ENCODE results near the gene ARHGAP15.
A peak's percentile ranks its signal among the peaks of the same experiment; 100 is the strongest.

Gene ARHGAP15

DNA sequence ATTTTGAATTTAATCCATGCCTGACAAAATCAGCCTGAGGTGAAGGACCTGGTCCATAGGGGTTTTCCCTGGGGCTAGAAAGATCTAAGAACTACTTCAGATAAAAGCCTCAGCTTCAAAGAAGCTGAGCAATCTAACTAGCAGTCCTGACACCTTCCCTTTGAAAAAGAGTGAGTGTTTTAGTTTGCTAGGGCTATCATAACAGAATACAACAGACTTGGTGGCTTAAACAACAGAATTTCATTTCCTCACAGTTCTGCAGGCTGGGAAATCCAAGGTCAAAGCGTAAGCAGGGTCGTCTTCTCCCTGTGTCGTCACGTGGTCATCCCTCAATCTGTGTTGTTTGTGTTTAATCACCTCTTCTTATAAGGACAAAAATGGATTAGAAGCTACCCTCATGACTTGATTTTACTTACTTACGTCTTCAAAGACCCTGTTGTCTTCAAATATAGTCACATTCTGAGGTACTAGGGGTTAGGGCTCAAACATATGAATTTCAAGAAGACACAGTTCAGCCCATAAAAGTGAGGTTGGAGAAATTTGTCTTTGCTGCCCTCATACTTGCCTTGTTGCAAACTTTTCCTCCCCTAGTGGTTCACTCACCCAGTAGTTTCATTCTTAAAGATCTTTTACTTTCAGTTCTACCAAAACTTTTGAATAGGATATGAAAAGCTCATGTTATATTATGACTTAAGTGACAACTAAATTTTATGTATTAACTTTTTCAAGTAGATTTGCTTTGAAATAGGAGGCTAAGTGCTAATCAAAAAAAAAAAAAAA lies 673.8 kb downstream of the ARHGAP15 start:
- DNase-seq = no peak

DNA sequence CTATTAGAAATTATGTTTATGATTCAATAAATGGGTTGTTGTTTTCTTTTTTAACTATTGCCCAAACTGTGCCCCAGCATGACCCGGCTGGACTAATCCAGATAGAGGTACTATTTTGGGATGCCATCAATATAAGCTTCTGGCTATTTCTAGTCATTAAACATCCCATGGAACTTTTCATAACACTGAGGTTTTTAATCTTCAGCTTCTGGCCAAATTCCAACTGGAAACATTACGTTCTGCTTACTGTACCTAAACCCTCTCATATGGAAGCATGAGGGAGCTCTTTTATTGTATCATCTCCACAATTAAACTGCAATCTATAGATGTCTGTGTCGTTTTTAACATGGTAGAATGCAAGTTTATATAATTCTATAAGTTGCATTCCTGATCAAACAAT lies 674.7 kb downstream of the ARHGAP15 start:
- no peak for DNase-seq

DNA sequence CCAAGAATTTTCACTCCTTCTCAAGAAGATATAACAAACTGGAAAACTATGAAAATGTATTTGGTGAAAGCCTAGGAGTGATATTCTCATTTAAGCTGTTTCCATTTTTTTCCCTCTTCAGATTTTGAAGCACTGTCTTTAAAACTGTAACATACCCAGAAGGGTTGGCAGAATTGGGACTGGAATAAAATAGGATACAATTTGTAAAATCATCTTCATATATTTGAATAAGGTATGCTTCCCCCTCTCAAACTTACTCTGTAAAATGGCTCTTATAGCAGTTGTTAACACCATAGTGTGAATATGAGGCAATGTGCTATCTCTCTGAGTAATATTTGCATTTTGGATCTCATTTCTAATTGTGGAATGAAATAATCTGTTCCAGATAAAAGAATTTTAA lies 676.4 kb downstream of the ARHGAP15 start:
- DNase-seq = no peak

DNA sequence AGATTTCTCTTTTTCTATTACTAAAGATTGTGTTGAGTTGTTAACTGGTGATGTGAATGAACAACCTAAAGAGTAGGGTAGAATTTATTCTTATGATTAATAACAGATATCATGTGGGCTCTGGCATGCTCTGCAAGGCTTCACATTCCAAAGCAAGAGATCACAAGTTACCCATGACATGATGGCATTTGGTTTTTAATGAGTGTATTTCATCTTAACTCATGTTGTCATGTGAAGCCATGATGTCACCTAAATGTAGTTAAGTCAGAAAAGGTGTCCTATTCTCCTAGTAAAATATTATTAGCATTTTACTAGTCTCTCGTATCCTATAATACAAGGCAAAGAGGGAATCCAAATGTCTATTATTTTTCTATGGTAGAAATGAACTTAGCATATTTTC lies 678.0 kb downstream of the ARHGAP15 start:
- no peak for DNase-seq

DNA sequence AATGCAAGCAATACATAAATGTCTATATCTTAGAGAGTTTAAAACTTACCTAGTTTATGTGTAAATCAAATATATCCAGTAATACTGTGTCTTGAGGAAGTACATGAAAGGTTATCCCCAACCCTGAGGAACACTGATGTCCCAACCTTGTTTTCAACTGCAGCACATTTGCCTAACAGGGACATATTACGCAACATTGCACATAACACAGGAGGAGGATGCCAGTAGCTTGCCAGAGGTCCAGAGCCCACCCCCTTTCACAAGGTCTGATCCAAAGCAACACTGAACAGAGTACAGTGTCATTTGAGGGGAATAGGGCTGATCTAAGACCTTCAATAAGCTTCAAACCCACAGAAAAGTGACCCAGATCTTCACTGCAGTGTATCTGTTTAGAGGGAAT lies 678.5 kb downstream of the ARHGAP15 start:
- no peak for DNase-seq

DNA sequence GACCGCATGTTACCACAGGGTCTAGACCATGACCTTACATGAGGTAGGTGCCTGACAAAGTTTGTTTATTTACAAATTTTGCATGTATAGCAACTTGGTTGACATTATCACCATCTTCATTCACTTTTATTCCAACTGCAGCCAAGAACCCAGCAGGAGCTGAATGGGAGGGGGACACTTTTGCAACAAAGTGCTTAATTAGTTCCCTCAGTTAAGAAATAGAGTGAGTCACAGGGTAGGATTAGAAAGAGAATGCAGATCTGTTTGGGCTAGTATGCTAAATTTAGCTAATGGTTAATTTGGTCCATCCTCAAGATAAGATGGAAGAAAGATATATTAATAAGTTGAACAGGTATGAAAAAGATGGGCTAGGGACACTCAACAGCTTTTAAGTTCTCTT lies 678.9 kb downstream of the ARHGAP15 start:
- DNase-seq = peak; percentile 6

DNA sequence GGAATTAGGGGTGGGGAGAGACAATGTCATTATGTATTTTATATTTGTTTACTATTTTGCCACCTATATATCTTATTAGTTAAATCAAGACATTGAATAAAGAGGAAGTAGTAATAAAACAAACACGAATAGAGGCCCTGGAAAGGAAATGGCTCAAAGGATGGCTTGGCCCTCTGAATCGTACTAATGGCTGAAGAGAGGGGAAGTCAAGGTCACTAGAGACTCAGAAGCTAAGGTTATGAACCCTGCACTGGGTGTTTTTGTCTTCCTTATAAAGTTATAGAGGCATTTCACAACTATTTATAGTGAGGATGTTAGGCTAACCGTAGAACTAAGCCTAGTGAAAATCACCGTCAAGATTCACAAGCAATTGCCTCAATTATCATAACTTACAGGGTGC lies 685.9 kb downstream of the ARHGAP15 start:
- no peak for DNase-seq

DNA sequence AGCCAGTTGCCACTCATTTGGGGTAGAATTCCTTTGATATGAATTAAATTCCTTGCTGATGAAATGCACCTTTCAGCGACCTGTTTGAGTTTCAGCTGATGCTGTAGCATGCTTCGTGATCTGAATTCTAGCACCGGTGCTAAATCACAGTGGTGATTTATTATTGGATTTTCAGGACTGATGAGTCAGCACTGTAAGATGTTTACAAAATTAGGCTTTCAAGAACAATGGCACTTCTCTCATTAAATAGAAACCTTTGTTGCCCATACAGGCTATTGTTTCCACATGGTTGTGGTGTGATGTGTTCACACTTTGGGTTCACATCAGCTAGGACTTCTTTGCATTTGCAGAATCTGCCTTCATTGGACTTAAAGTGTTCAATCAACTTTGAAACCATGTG lies 687.7 kb downstream of the ARHGAP15 start:
- DNase-seq = no peak

Data from NCI-H69 (cell line).